Osteocyte (in vitro differentiated cells): ENCODE results near the gene TBC1D1. TPM values are rescaled to one million over a fixed set of nuclear protein-coding genes. Genes with fewer than 3 reads are reported as not detected.

Experiments used
- DNase-seq: peaks from one replicate; pipeline ENCODE4 v3.0.0; 2021; ENCODE audit warnings: mixed read lengths; ENCODE audit not compliant: unreplicated experiment; ENCODE audit errors: extremely low spot score
- H3K27ac Mint-ChIP-seq: one replicate; pipeline ENCODE4 v1.8.0; 2021; ENCODE audit warnings: mild to moderate bottlenecking, mixed read lengths; ENCODE audit not compliant: unreplicated experiment
- H3K27me3 Mint-ChIP-seq: one replicate; pipeline ENCODE4 v1.8.0; 2021; ENCODE audit warnings: mixed read lengths; ENCODE audit not compliant: unreplicated experiment
- H3K36me3 Mint-ChIP-seq: one replicate; pipeline ENCODE4 v1.8.0; 2021; ENCODE audit warnings: mixed read lengths; ENCODE audit not compliant: unreplicated experiment
- H3K4me1 Mint-ChIP-seq: one replicate; pipeline ENCODE4 v1.8.0; 2021; ENCODE audit warnings: mixed read lengths; ENCODE audit not compliant: unreplicated experiment
- H3K4me3 Mint-ChIP-seq: one replicate; pipeline ENCODE4 v1.8.0; 2021; ENCODE audit warnings: mild to moderate bottlenecking, moderate library complexity, mixed read lengths; ENCODE audit not compliant: unreplicated experiment
- H3K9me3 Mint-ChIP-seq: one replicate; pipeline ENCODE4 v1.8.0; 2021; ENCODE audit warnings: mixed read lengths; ENCODE audit not compliant: unreplicated experiment
- total RNA-seq: library from RNA; stranded (reverse); gene quantifications from 2 replicates; pipeline ENCODE4 v1.2.1, GENCODE V29; 2021
- TF ChIP-seq, protein P1 (sequence below): fragments of 200-600 bp; sonication (generic); IDR thresholded peaks from 2 replicates; pipeline ENCODE4 v1.5.0; 2021; ENCODE audit warnings: antibody characterized with exemption, mild to moderate bottlenecking, moderate library complexity

TBC1D1 gene
- total RNA-seq, 1 donor from 2014 or later, result 46.2 TPM

GRCh38 chr4:38122060-38122459, 231.2 kb downstream of the TBC1D1 start:
- Mint-ChIP-seq H3K9me3 (no peaks in the 10 kb centered on the region), H3K27ac (no peak overlapping the region), H3K4me3 (no peak overlapping the region)

DNA sequence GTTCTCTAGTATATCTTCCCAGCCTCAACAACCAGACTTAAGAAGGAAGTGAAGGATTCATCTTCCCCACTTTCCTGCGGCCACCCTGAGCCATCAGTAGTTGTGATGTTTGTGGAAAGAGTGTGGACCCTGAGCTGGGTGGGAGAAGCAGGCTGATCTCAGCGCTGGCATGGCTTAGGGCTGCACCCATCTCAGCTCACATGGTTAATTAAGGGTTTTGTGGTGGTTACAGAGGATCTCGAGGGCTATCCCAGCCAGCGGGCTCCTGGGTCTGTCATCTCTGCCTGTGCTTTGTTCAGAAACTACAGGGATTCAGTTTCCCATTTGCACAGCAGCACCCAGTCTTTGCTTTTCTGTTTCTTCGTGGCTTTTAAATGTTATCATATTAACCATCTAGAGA, 232.7 kb downstream of the TBC1D1 start:
- Mint-ChIP-seq H3K4me1 (peaks cover 25% of the 10 kb centered on the region), H3K9me3 (no peaks in the 10 kb centered on the region)

More at GRCh38 chr4:38122060-38122459, 231.2 kb downstream of the TBC1D1 start:
- TF ChIP-seq, protein P1, sequence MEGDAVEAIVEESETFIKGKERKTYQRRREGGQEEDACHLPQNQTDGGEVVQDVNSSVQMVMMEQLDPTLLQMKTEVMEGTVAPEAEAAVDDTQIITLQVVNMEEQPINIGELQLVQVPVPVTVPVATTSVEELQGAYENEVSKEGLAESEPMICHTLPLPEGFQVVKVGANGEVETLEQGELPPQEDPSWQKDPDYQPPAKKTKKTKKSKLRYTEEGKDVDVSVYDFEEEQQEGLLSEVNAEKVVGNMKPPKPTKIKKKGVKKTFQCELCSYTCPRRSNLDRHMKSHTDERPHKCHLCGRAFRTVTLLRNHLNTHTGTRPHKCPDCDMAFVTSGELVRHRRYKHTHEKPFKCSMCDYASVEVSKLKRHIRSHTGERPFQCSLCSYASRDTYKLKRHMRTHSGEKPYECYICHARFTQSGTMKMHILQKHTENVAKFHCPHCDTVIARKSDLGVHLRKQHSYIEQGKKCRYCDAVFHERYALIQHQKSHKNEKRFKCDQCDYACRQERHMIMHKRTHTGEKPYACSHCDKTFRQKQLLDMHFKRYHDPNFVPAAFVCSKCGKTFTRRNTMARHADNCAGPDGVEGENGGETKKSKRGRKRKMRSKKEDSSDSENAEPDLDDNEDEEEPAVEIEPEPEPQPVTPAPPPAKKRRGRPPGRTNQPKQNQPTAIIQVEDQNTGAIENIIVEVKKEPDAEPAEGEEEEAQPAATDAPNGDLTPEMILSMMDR, result no peak
- no peak for DNase-seq
- peaks cover 22% of the 10 kb centered on the region for H3K4me1 Mint-ChIP-seq
- H3K27me3 Mint-ChIP-seq, result no peaks in the 10 kb centered on the region
- peaks cover 14% of the 10 kb centered on the region for H3K36me3 Mint-ChIP-seq

DNA sequence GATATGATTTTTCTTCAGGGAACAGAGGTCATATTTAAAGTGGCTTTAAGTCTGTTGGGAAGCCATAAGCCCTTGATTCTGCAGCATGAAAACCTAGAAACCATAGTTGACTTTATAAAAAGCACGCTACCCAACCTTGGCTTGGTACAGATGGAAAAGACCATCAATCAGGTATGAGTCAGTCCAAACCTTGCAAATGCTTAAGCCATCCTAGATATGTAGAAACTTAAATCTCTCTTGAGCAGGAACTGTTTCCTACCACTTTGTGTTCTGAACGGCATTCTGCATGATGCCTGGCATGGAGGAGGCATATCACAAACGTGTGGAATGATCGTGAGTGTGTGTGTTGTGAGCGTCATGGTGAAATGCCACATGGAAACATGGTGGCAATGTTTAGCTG, 234.1 kb downstream of the TBC1D1 start:
- no peak for DNase-seq
- H3K27ac Mint-ChIP-seq, result no peak overlapping the region
- H3K27me3 Mint-ChIP-seq, result no peaks in the 10 kb centered on the region
- H3K9me3 Mint-ChIP-seq, result no peaks in the 10 kb centered on the region
- H3K36me3 Mint-ChIP-seq, result peaks cover 13% of the 10 kb centered on the region
- TF ChIP-seq, protein P1, result no peak
- peaks cover 23% of the 10 kb centered on the region for H3K4me1 Mint-ChIP-seq
- no peak overlapping the region for H3K4me3 Mint-ChIP-seq

More for the DNA sequence above, 232.7 kb downstream of the TBC1D1 start:
- Mint-ChIP-seq H3K27ac (no peak overlapping the region), H3K36me3 (peaks cover 10% of the 10 kb centered on the region), H3K4me3 (no peak overlapping the region), H3K27me3 (no peaks in the 10 kb centered on the region)
- no peak for DNase-seq
- TF ChIP-seq, protein P1, result no peak

DNA sequence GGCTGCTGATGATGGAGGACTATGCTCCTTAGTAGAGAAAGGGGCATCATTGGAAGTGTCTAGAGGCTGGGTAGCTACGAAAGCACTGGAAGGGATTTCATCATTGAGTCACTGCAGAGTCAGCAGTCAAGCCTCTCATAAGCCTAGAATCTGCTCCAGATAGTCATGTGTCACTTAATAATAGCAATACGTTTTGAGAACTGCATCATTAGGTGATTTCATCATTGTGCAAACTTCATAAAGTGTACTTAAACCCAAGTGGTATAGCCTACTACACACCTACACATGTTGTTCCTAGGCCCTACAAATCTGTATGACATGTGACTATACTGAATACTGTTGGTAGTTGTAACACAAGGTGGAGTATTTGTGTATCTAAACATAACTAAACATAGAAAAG, 234.9 kb downstream of the TBC1D1 start:
- Mint-ChIP-seq H3K4me3 (no peak overlapping the region), H3K9me3 (no peaks in the 10 kb centered on the region), H3K27ac (no peak overlapping the region), H3K4me1 (peaks cover 18% of the 10 kb centered on the region), H3K27me3 (no peaks in the 10 kb centered on the region), H3K36me3 (peaks cover 13% of the 10 kb centered on the region)
- DNase-seq, result no peak
- TF ChIP-seq, protein P1, result no peak

- no peak overlapping the region for H3K27ac Mint-ChIP-seq
- peaks cover 40% of the 10 kb centered on the region for H3K4me1 Mint-ChIP-seq
- no peaks in the 10 kb centered on the region for H3K27me3 Mint-ChIP-seq
- no peaks in the 10 kb centered on the region for H3K9me3 Mint-ChIP-seq
- peaks cover 17% of the 10 kb centered on the region for H3K36me3 Mint-ChIP-seq
- DNase-seq, result no peak
- no peak overlapping the region for H3K4me3 Mint-ChIP-seq
- TF ChIP-seq, protein P1, result no peak
These were observed 237.9 kb downstream of the TBC1D1 start for GRCh38 chr4:38128478-38129459.
